Upper lobe of left lung (tissue), 6 donors: Measurements from ENCODE around the gene LAMA2. TPM values are rescaled to one million over a fixed set of nuclear protein-coding genes. Genes with fewer than 3 reads are reported as not detected.

ENCODE experiments used
- ATAC-seq, 2 donors: fragments of 200-7000 bp; cut with Tn5 transposase; one replicate each; pipeline ENCODE4 v1.9.1; 2022; ENCODE audit warnings: mild to moderate bottlenecking in 2 of 2, moderate library complexity in 2 of 2; ENCODE audit not compliant: low FRiP score in 2 of 2
- DNase-seq, 2 donors: peaks; one replicate each; pipeline ENCODE4 v3.0.0-alpha.2; 2019 to 2020
- H3K27ac ChIP-seq, 4 donors: fragments of 200-600 bp; sonication (generic); one replicate each; pipeline ENCODE4 v1.5.1; 2016 to 2019
- H3K27me3 ChIP-seq, 4 donors: fragments of 200-600 bp; sonication (generic); one replicate each; pipeline ENCODE4 v1.5.1; 2017 to 2019
- H3K36me3 ChIP-seq, 4 donors: fragments of 200-600 bp; sonication (generic); one replicate each; pipeline ENCODE4 v1.5.1; 2016 to 2019
- H3K4me1 ChIP-seq, 4 donors: fragments of 200-600 bp; sonication (generic); one replicate each; pipeline ENCODE4 v1.5.1; 2018 to 2019
- H3K4me3 ChIP-seq, 4 donors: fragments of 200-600 bp; sonication (generic); one replicate each; pipeline ENCODE4 v1.5.1; 2017 to 2019; ENCODE audit warnings: mild to moderate bottlenecking in 2 of 4, moderate library complexity in 1 of 4
- H3K9me3 ChIP-seq, 4 donors: fragments of 200-600 bp; sonication (generic); one replicate each; pipeline ENCODE4 v1.5.1; 2018 to 2019
- CTCF ChIP-seq, 6 experiments: fragments of 450-650 bp in 4 of 6; fragments of 200-600 bp in 2 of 6; sonication (generic) in 2 of 6; IDR thresholded peaks; one replicate each; pipeline ENCODE4 v1.5.1; 2016 to 2019; ENCODE audit warnings: antibody characterized with exemption in 6 of 6
- EP300 ChIP-seq, 4 donors: sonication (generic); formaldehyde crosslinking; IDR thresholded peaks; one replicate each; pipeline ENCODE4 v1.5.1; 2017; ENCODE audit warnings: antibody characterized with exemption in 4 of 4, control low read depth in 2 of 4
- POLR2A ChIP-seq, 4 donors: fragments of 450-650 bp; IDR thresholded peaks; one replicate each; pipeline ENCODE4 v1.5.1; 2016 to 2017; ENCODE audit warnings: antibody characterized with exemption in 4 of 4, mild to moderate bottlenecking in 2 of 4
- POLR2AphosphoS5 ChIP-seq, 2 donors: sonication (generic); formaldehyde crosslinking; IDR thresholded peaks; one replicate each; pipeline ENCODE4 v1.5.1; 2017; ENCODE audit warnings: antibody characterized with exemption in 2 of 2
- WGBS, 2 donors: methylation state at CpG; one replicate each; pipeline ENCODE4 v1.1.5; 2017 to 2018; 5-methylcytosine and 5-hydroxymethylcytosine counted together
- total RNA-seq, 6 donors: library from RNA; depleted of rRNA in 4 of 6; stranded (reverse); fragments of >200 nt in 4 of 6; gene quantifications; one replicate each; pipeline versions ENCODE4 v1.1.0 to v1.2.1, GENCODE V29; 2016 to 2021
- donor health status: DM: no; HTN: no; CAD: no; lungs with moderate emphysema.
- donor health status: DM: no; HTN: yes; CAD: no; lungs with severe emphysema.

Gene LAMA2
- total RNA-seq, 6 donors from 2014 or later, result 41.9 to 82.8 (median 62.4) TPM

- H3K36me3 ChIP-seq, result peaks cover 0 to 5% (median 0%) of the 10 kb centered on the region in 4 donors
- ATAC-seq (no peak), DNase-seq (no peak)
- 45 to 71% methylated on average over 3 of the region's 3 CpGs for WGBS, 2 donors
- H3K27ac ChIP-seq, result no peak overlapping the region
- TF ChIP-seq POLR2AphosphoS5 (IDR thresholded peaks at IDR 0.05) (no peak), CTCF (IDR thresholded peaks at IDR 0.05) (no peak), POLR2A (IDR thresholded peaks at IDR 0.05) (no peak), EP300 (IDR thresholded peaks at IDR 0.05) (no peak)
- no peaks in the 10 kb centered on the region for H3K4me1 ChIP-seq
- H3K27me3 ChIP-seq, result no peaks in the 10 kb centered on the region
- no peak overlapping the region for H3K4me3 ChIP-seq
- H3K9me3 ChIP-seq, result no peaks in the 10 kb centered on the region
Observed at GRCh38 chr6:129469070-129469662, 586.2 kb downstream of the LAMA2 start.

- Histone ChIP-seq H3K27ac (no peak overlapping the region), H3K27me3 (no peaks in the 10 kb centered on the region), H3K9me3 (no peaks in the 10 kb centered on the region), H3K4me1 (no peaks in the 10 kb centered on the region), H3K36me3 (no peaks in the 10 kb centered on the region), H3K4me3 (no peak overlapping the region)
- DNase-seq (no peak), ATAC-seq (no peak)
- WGBS, 2 donors, result 81 to 88% methylated on average over 3 of the region's 3 CpGs
- TF ChIP-seq POLR2AphosphoS5 (IDR thresholded peaks at IDR 0.05) (no peak), POLR2A (IDR thresholded peaks at IDR 0.05) (no peak), CTCF (IDR thresholded peaks at IDR 0.05) (no peak), EP300 (IDR thresholded peaks at IDR 0.05) (no peak)
Observed at GRCh38 chr6:129472239-129472638, 589.3 kb downstream of the LAMA2 start.

- H3K27ac ChIP-seq, result no peak overlapping the region
- no peaks in the 10 kb centered on the region for H3K36me3 ChIP-seq
- 94 to 97% methylated on average over 3 of the region's 3 CpGs for WGBS, 2 donors
- H3K27me3 ChIP-seq, result no peaks in the 10 kb centered on the region
- H3K9me3 ChIP-seq, result no peaks in the 10 kb centered on the region
- TF ChIP-seq EP300 (IDR thresholded peaks at IDR 0.05) (no peak), CTCF (IDR thresholded peaks at IDR 0.05) (no peak), POLR2AphosphoS5 (IDR thresholded peaks at IDR 0.05) (no peak), POLR2A (IDR thresholded peaks at IDR 0.05) (no peak)
- no peaks in the 10 kb centered on the region for H3K4me1 ChIP-seq
- no peak overlapping the region for H3K4me3 ChIP-seq
- no peak for DNase-seq
- ATAC-seq, result no peak
Observed at GRCh38 chr6:129473546-129473945, 590.6 kb downstream of the LAMA2 start.

GRCh38 chr6:129475477-129476247 lies 592.7 kb downstream of the LAMA2 start:
- H3K27me3 ChIP-seq, result no peaks in the 10 kb centered on the region
- H3K4me3 ChIP-seq, result no peak overlapping the region
- no peak overlapping the region for H3K27ac ChIP-seq
- TF ChIP-seq EP300 (IDR thresholded peaks at IDR 0.05) (no peak), POLR2AphosphoS5 (IDR thresholded peaks at IDR 0.05) (no peak), CTCF (IDR thresholded peaks at IDR 0.05) (no peak), POLR2A (IDR thresholded peaks at IDR 0.05) (no peak)
- WGBS, 2 donors, result 61 to 63% methylated on average over 7 of the region's 7 CpGs
- DNase-seq (no peak), ATAC-seq (no peak)
- H3K9me3 ChIP-seq, result no peaks in the 10 kb centered on the region
- H3K36me3 ChIP-seq, result no peaks in the 10 kb centered on the region
- no peaks in the 10 kb centered on the region for H3K4me1 ChIP-seq

- TF ChIP-seq CTCF (IDR thresholded peaks at IDR 0.05), result no peak
- TF ChIP-seq POLR2AphosphoS5 (IDR thresholded peaks at IDR 0.05), result no peak
- no peak for TF ChIP-seq POLR2A (IDR thresholded peaks at IDR 0.05)
- no peak for TF ChIP-seq EP300 (IDR thresholded peaks at IDR 0.05)
- DNase-seq (no peak), ATAC-seq (no peak)
- H3K36me3 ChIP-seq, result peaks cover 0 to 2% (median 0%) of the 10 kb centered on the region in 4 donors
- no peak overlapping the region for H3K4me3 ChIP-seq
- no peaks in the 10 kb centered on the region for H3K9me3 ChIP-seq
- 84 to 91% methylated on average over 4 of the region's 4 CpGs for WGBS, 2 donors
- no peaks in the 10 kb centered on the region for H3K27me3 ChIP-seq
- no peaks in the 10 kb centered on the region for H3K4me1 ChIP-seq
- no peak overlapping the region for H3K27ac ChIP-seq
Observed at GRCh38 chr6:129476248-129476564, 593.3 kb downstream of the LAMA2 start.
